ENCODE data around the gene OTOS.

DNA sequence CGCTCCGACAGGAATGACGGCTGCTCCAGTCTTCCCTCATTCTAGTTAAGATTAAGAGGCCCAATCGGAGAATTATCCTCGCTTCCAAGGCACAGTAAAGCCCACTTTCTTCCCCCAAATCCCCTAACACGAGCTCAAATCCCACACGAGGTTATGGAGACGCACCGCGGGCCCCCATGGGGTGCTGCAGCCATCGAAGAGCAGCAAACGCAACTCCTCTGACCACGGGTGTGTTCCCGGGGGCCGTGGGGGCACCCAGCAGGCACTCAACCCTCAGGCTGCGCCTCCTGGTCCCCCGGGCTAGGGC, 4.8 kb downstream of the OTOS start:
- TF ChIP-seq EZH2 (IDR thresholded peaks at IDR 0.05; ENCODE audit: insufficient read depth, poor library complexity, severe bottlenecking): no peak
- TF ChIP-seq EZH2phosphoT487 (IDR thresholded peaks at IDR 0.05; ENCODE audit: insufficient read depth, low read depth): no peak
